Activated T-helper 1 cell treated with Interleukin-2 at 50 U/mL for 16 hours (primary cell): Measurements from ENCODE around the gene LBHD2.
"Not testable (repeated sequence)": the region's sequence is repeated elsewhere in the genome, so short reads cannot be mapped to it uniquely, and the experiment has no call there.

Experiments
- DNase-seq: peaks from one replicate; pipeline ENCODE4 v3.0.0-alpha.2; 2020; ENCODE audit warnings: low read depth

Gene LBHD2

GRCh38 chr14:103104654-103105452 lies 20.8 kb downstream of the LBHD2 start:
- peak; percentile 54 for DNase-seq

GRCh38 chr14:103105580-103106150 lies 21.7 kb downstream of the LBHD2 start:
- DNase-seq: no peak

GRCh38 chr14:103107455-103107854 lies 23.4 kb downstream of the LBHD2 start:
- DNase-seq: no peak

GRCh38 chr14:103107941-103108748 lies 24.1 kb downstream of the LBHD2 start:
- DNase-seq: no peak

- DNase-seq: no peak
These were observed 24.8 kb downstream of the LBHD2 start for GRCh38 chr14:103108749-103109207.

- no peak for DNase-seq
These were observed 25.8 kb downstream of the LBHD2 start for GRCh38 chr14:103109535-103110441.

GRCh38 chr14:103110681-103111231 lies 26.7 kb downstream of the LBHD2 start:
- no peak for DNase-seq

GRCh38 chr14:103111232-103111868 lies 27.3 kb downstream of the LBHD2 start:
- DNase-seq: no peak

GRCh38 chr14:103112400-103113243 lies 28.6 kb downstream of the LBHD2 start:
- DNase-seq: no peak

GRCh38 chr14:103113303-103113702 lies 29.3 kb downstream of the LBHD2 start:
- no peak for DNase-seq

- DNase-seq: no peak
These were observed 29.8 kb downstream of the LBHD2 start for GRCh38 chr14:103113774-103114173.

- not testable (repeated sequence) for DNase-seq
These were observed 31.2 kb downstream of the LBHD2 start for GRCh38 chr14:103115086-103115679.

GRCh38 chr14:103115845-103116572 lies 32.0 kb downstream of the LBHD2 start:
- DNase-seq: no peak

GRCh38 chr14:103116636-103117035 lies 32.6 kb downstream of the LBHD2 start:
- no peak for DNase-seq

GRCh38 chr14:103117499-103117898 lies 33.5 kb downstream of the LBHD2 start:
- not testable (repeated sequence) for DNase-seq

GRCh38 chr14:103118018-103118662 lies 34.1 kb downstream of the LBHD2 start:
- DNase-seq: no peak

- no peak for DNase-seq
These were observed 34.8 kb downstream of the LBHD2 start for GRCh38 chr14:103118663-103119404.

- DNase-seq: not testable (repeated sequence)
These were observed 35.5 kb downstream of the LBHD2 start for GRCh38 chr14:103119527-103119926.
